Osteocyte (in vitro differentiated cells): ENCODE data around the gene FAM151B. TPM values are rescaled to one million over a fixed set of nuclear protein-coding genes. Genes with fewer than 3 reads are reported as not detected.
"Not testable (repeated sequence)": the region's sequence is repeated elsewhere in the genome, so short reads cannot be mapped to it uniquely, and the experiment has no call there.

Source experiments
- DNase-seq: peaks from one replicate; pipeline ENCODE4 v3.0.0; 2021; ENCODE audit warnings: mixed read lengths; ENCODE audit not compliant: unreplicated experiment; ENCODE audit errors: extremely low spot score
- H3K27ac Mint-ChIP-seq: one replicate; pipeline ENCODE4 v1.8.0; 2021; ENCODE audit warnings: mild to moderate bottlenecking, mixed read lengths; ENCODE audit not compliant: unreplicated experiment
- H3K27me3 Mint-ChIP-seq: one replicate; pipeline ENCODE4 v1.8.0; 2021; ENCODE audit warnings: mixed read lengths; ENCODE audit not compliant: unreplicated experiment
- H3K36me3 Mint-ChIP-seq: one replicate; pipeline ENCODE4 v1.8.0; 2021; ENCODE audit warnings: mixed read lengths; ENCODE audit not compliant: unreplicated experiment
- H3K4me1 Mint-ChIP-seq: one replicate; pipeline ENCODE4 v1.8.0; 2021; ENCODE audit warnings: mixed read lengths; ENCODE audit not compliant: unreplicated experiment
- H3K4me3 Mint-ChIP-seq: one replicate; pipeline ENCODE4 v1.8.0; 2021; ENCODE audit warnings: mild to moderate bottlenecking, moderate library complexity, mixed read lengths; ENCODE audit not compliant: unreplicated experiment
- H3K9me3 Mint-ChIP-seq: one replicate; pipeline ENCODE4 v1.8.0; 2021; ENCODE audit warnings: mixed read lengths; ENCODE audit not compliant: unreplicated experiment
- CTCF ChIP-seq: fragments of 200-600 bp; sonication (generic); IDR thresholded peaks from 2 replicates; pipeline ENCODE4 v1.5.0; 2021; ENCODE audit warnings: antibody characterized with exemption, mild to moderate bottlenecking, moderate library complexity
- total RNA-seq: library from RNA; stranded (reverse); gene quantifications from 2 replicates; pipeline ENCODE4 v1.2.1, GENCODE V29; 2021

The FAM151B gene
- total RNA-seq, 1 donor from 2014 or later: 4.9 TPM

- Mint-ChIP-seq H3K36me3 (peaks cover 64% of the 10 kb centered on the region), H3K27me3 (no peaks in the 10 kb centered on the region), H3K4me1 (peaks cover 6% of the 10 kb centered on the region), H3K4me3 (no peak overlapping the region), H3K27ac (no peak overlapping the region), H3K9me3 (peaks cover 16% of the 10 kb centered on the region)
- no peak for TF ChIP-seq CTCF
- DNase-seq: no peak
These were observed 24.6 kb upstream of the FAM151B start for GRCh38 chr5:80463269-80463668.

GRCh38 chr5:80466669-80467485 is 21.0 kb upstream of the FAM151B start:
- Mint-ChIP-seq H3K27me3 (no peaks in the 10 kb centered on the region), H3K4me1 (peaks cover 6% of the 10 kb centered on the region), H3K27ac (no peak overlapping the region), H3K4me3 (no peak overlapping the region), H3K9me3 (peaks cover 35% of the 10 kb centered on the region), H3K36me3 (peaks cover 63% of the 10 kb centered on the region)
- no peak for DNase-seq
- no peak for TF ChIP-seq CTCF

GRCh38 chr5:80468131-80468530 is 19.8 kb upstream of the FAM151B start:
- no peaks in the 10 kb centered on the region for H3K27me3 Mint-ChIP-seq
- H3K4me3 Mint-ChIP-seq: no peak overlapping the region
- peaks cover 56% of the 10 kb centered on the region for H3K36me3 Mint-ChIP-seq
- DNase-seq: no peak
- H3K27ac Mint-ChIP-seq: no peak overlapping the region
- peaks cover 37% of the 10 kb centered on the region for H3K9me3 Mint-ChIP-seq
- peaks cover 6% of the 10 kb centered on the region for H3K4me1 Mint-ChIP-seq
- no peak for TF ChIP-seq CTCF

- DNase-seq, H3K27ac Mint-ChIP-seq, H3K4me1 Mint-ChIP-seq, H3K27me3 Mint-ChIP-seq, H3K4me3 Mint-ChIP-seq: not testable (repeated sequence)
- H3K36me3 Mint-ChIP-seq: peaks cover 50% of the 10 kb centered on the region
- peaks cover 21% of the 10 kb centered on the region for H3K9me3 Mint-ChIP-seq
These were observed 17.3 kb upstream of the FAM151B start for GRCh38 chr5:80470631-80471030.

GRCh38 chr5:80474929-80475328 is 13.0 kb upstream of the FAM151B start:
- Mint-ChIP-seq H3K4me3 (no peak overlapping the region), H3K27me3 (no peaks in the 10 kb centered on the region), H3K36me3 (peaks cover 51% of the 10 kb centered on the region), H3K9me3 (peaks cover 13% of the 10 kb centered on the region), H3K27ac (no peak overlapping the region), H3K4me1 (no peaks in the 10 kb centered on the region)
- DNase-seq: no peak
- TF ChIP-seq CTCF: no peak
